D721Med (cell line): ENCODE measurements around the gene RHD.
"Not testable (repeated sequence)": the region's sequence is repeated elsewhere in the genome, so short reads cannot be mapped to it uniquely, and the experiment has no call there.

Experiments
- DNase-seq: peaks from one replicate; pipeline ENCODE4 v3.0.0; 2011; ENCODE audit warnings: low spot score; ENCODE audit not compliant: insufficient read length
- FAIRE-seq: peaks from 2 replicates; lab custom pipeline; 2011; peaks lifted over from hg19 to GRCh38; lab: Jason Lieb, UNC
- CTCF ChIP-seq: IDR thresholded peaks from 2 replicates; pipeline ENCODE4 v1.5.1; 2012; ENCODE audit warnings: mild to moderate bottlenecking, control low read depth; ENCODE audit not compliant: insufficient read depth; ENCODE audit errors: missing control alignments

Gene RHD

GRCh38 chr1:25247829-25248754, 24.2 kb upstream of the RHD start:
- DNase-seq (peak; percentile 21), FAIRE-seq (no peak)
- no peak for TF ChIP-seq CTCF

GRCh38 chr1:25253911-25254310, 18.4 kb upstream of the RHD start:
- no peak for FAIRE-seq
- DNase-seq = no peak
- TF ChIP-seq CTCF = no peak

GRCh38 chr1:25255706-25256577, 16.4 kb upstream of the RHD start:
- DNase-seq (no peak), FAIRE-seq (no peak)
- no peak for TF ChIP-seq CTCF

- no peak for TF ChIP-seq CTCF
- DNase-seq (no peak), FAIRE-seq (no peak)
These were observed 15.7 kb upstream of the RHD start for GRCh38 chr1:25256578-25256965.

GRCh38 chr1:25257196-25257595, 15.1 kb upstream of the RHD start:
- FAIRE-seq (no peak), DNase-seq (no peak)
- no peak for TF ChIP-seq CTCF

- peak; percentile 11 for TF ChIP-seq CTCF
- FAIRE-seq, DNase-seq: not testable (repeated sequence)
These were observed 12.5 kb upstream of the RHD start for GRCh38 chr1:25259813-25260212.

- FAIRE-seq, DNase-seq: not testable (repeated sequence)
These were observed 12.0 kb upstream of the RHD start for GRCh38 chr1:25260336-25260735.

- FAIRE-seq, DNase-seq: not testable (repeated sequence)
These were observed 5.6 kb upstream of the RHD start for GRCh38 chr1:25266554-25267287.

- DNase-seq = peak; percentile 50
- FAIRE-seq = not testable (repeated sequence)
These were observed 4.8 kb upstream of the RHD start for GRCh38 chr1:25267288-25268142.
